Heart left ventricle (tissue), 13 donors: Measurements from ENCODE around the gene SERPINA12.

ENCODE experiments used
- CTCF ChIP-seq, 12 donors: fragments of 200-600 bp; sonication (generic) in 4 of 12; IDR thresholded peaks; one replicate each; pipeline versions ENCODE4 v1.5.0 to v1.8.0; 2018 to 2022; ENCODE audit warnings: antibody characterized with exemption in 12 of 12, mild to moderate bottlenecking in 5 of 12
- POLR2A ChIP-seq, 2 donors: fragments of 450-650 bp; IDR thresholded peaks; one replicate each; pipeline ENCODE4 v1.6.1; 2017; ENCODE audit warnings: antibody characterized with exemption in 2 of 2, mild to moderate bottlenecking in 2 of 2, moderate library complexity in 2 of 2
- donor health status: ischemic (EF 13 %, LVEDD 7.1; RV severe dilation, severe dysfunction).
- donor health status: DM: no; HTN: yes; CAD: no.
- donor health status: DM: no; HTN: no; CAD: no.
- donor health status: ischemic (EF 25% LVEDD 6.9; RV normal size, moderate dysfunction).
- donor health status: ischemic (EF 25% LVEDD 5.7; RV mildly dilated, moderate dysfunction).
- donor health status: ischemic (EF 35%, LVEDD 5.7; RV mildly dilated, moderate dysfunction).
- donor health status: nonischemic (EF 11% LVEDD 7.7; RV severe dilation, severe dysfunction).
- donor health status: DM: yes; HTN: yes; CAD: no.
- donor health status: PGD.
- donor health status: ischemic (EF 29% LVEDD 5.4; RV normal size, mild dysfunction).
- donor health status: nonischemic (EF 23%, LVEDD 6.1; RV moderate dilation, normal function).

GRCh38 chr14:94498215-94498614, 11.1 kb downstream of the SERPINA12 start:
- TF ChIP-seq CTCF (IDR thresholded peaks at IDR 0.05): no peak
- no peak for TF ChIP-seq POLR2A (IDR thresholded peaks at IDR 0.05)
